CD4-positive, alpha-beta T cell (primary cell): ENCODE measurements around the gene DPEP2NB. TPM values are rescaled to one million over a fixed set of nuclear protein-coding genes. Genes with fewer than 3 reads are reported as not detected.
"Not testable (repeated sequence)": the region's sequence is repeated elsewhere in the genome, so short reads cannot be mapped to it uniquely, and the experiment has no call there.

Experiments
- ATAC-seq: fragments of 200-7000 bp; cut with Tn5 transposase; one replicate; pipeline ENCODE4 v1.10.0; 2022; ENCODE audit warnings: mild to moderate bottlenecking; ENCODE audit not compliant: poor library complexity
- CTCF ChIA-PET: fragments of 350-600 bp; sonication (Branson Sonifier 250); formaldehyde crosslinking; loops from one replicate; lab custom pipeline; 2021; ENCODE audit warnings: antibody characterized with exemption, inconsistent platforms; lab: Charles Lee
- POLR2A ChIA-PET: fragments of 350-600 bp; sonication (Branson Sonifier 250); formaldehyde crosslinking; loops from one replicate; lab custom pipeline; 2021; ENCODE audit warnings: antibody characterized with exemption, inconsistent platforms; lab: Charles Lee
- DNase-seq, 14 experiments: peaks; one replicate each; pipeline ENCODE4 v3.0.0-alpha.2; 2013 to 2020; ENCODE audit warnings: mixed read lengths in 2 of 14
- H3K27ac ChIP-seq, 2 donors: one replicate each; pipeline versions ENCODE4 v1.5.1 to v1.7.0; 2013; ENCODE audit warnings: low read length in 2 of 2, low read depth in 1 of 2, mild to moderate bottlenecking in 1 of 2
- H3K27me3 ChIP-seq, 2 experiments: 1 replicate in 1 of 2; 2 replicates in 1 of 2; pipeline versions ENCODE4 v1.6.1 to v1.7.0; 2013; ENCODE audit warnings: low read length in 2 of 2, control low read depth in 1 of 2, mild to moderate bottlenecking in 1 of 2, moderate library complexity in 1 of 2; ENCODE audit not compliant: insufficient read depth in 2 of 2, control insufficient read depth in 1 of 2
- H3K36me3 ChIP-seq: one replicate; pipeline ENCODE4 v1.6.1; 2013; ENCODE audit warnings: low read length, control low read depth; ENCODE audit not compliant: insufficient read depth
- H3K4me1 ChIP-seq: one replicate; pipeline ENCODE4 v1.6.1; 2013; ENCODE audit warnings: low read length, control low read depth; ENCODE audit not compliant: insufficient read depth
- H3K4me3 ChIP-seq: one replicate; pipeline ENCODE4 v1.5.1; 2013; ENCODE audit warnings: mild to moderate bottlenecking, low read length, moderate library complexity
- H3K9me3 ChIP-seq, 2 experiments: 1 replicate in 1 of 2; 2 replicates in 1 of 2; pipeline versions ENCODE4 v1.6.1 to v1.7.0; 2013; ENCODE audit warnings: low read length in 2 of 2, mild to moderate bottlenecking in 2 of 2, control low read depth in 1 of 2, moderate library complexity in 1 of 2; ENCODE audit not compliant: control insufficient read depth in 1 of 2, insufficient read depth in 1 of 2
- H3K27ac Mint-ChIP-seq: one replicate; pipeline ENCODE4 v1.8.0; 2020; ENCODE audit warnings: mixed read lengths
- H3K27me3 Mint-ChIP-seq: one replicate; pipeline ENCODE4 v1.8.0; 2021; ENCODE audit warnings: mixed read lengths
- H3K36me3 Mint-ChIP-seq: one replicate; pipeline ENCODE4 v1.8.0; 2021; ENCODE audit warnings: low read depth, mixed read lengths
- H3K4me1 Mint-ChIP-seq: one replicate; pipeline ENCODE4 v1.8.0; 2021; ENCODE audit warnings: low read depth, mixed read lengths
- H3K4me3 Mint-ChIP-seq: one replicate; pipeline ENCODE4 v1.8.0; 2020; ENCODE audit warnings: mild to moderate bottlenecking, mixed read lengths
- H3K9me3 Mint-ChIP-seq: one replicate; pipeline ENCODE4 v1.8.0; 2020; ENCODE audit warnings: mixed read lengths
- CTCF ChIP-seq: fragments of 200-600 bp; IDR thresholded peaks from one replicate; pipeline ENCODE4 v1.8.0; 2022; ENCODE audit warnings: antibody characterized with exemption, mild to moderate bottlenecking
- intact Hi-C, 2 experiments: fragments of 100-400 bp; cut with DNase I in 1 of 2; cut with micrococcal nuclease in 1 of 2; formaldehyde crosslinking; loops; one replicate each; pipeline versions ENCODE4 v1.15.1 to v1.9.0; 2023 to 2025; cut with DNase I, micrococcal nuclease
- total RNA-seq, 174 experiments: library from RNA in 2 of 174; stranded (reverse) in 2 of 174; gene quantifications; one replicate each; pipeline ENCODE4 v1.2.3 and lab custom pipeline; 2021 to 2026

Gene DPEP2NB
- total RNA-seq, 2 experiments from 2014 or later, result not detected

GRCh38 chr16:67975321-67976105 lies 40.2 kb downstream of the DPEP2NB start:
- intact Hi-C loops, result no loop called here
- ChIA-PET POLR2A (no interaction called here), CTCF (no interaction called here)
- no peak overlapping the region for H3K4me3 Mint-ChIP-seq
- H3K36me3 Mint-ChIP-seq, result no peaks in the 10 kb centered on the region
- H3K4me1 Mint-ChIP-seq, result no peaks in the 10 kb centered on the region
- H3K27me3 Mint-ChIP-seq, result no peaks in the 10 kb centered on the region
- Histone ChIP-seq H3K27ac (no peak overlapping the region), H3K27me3 (no peaks in the 10 kb centered on the region), H3K36me3 (no peaks in the 10 kb centered on the region), H3K4me1 (no peaks in the 10 kb centered on the region), H3K9me3 (no peaks in the 10 kb centered on the region), H3K4me3 (no peak overlapping the region)
- H3K9me3 Mint-ChIP-seq, result no peaks in the 10 kb centered on the region
- no peak for TF ChIP-seq CTCF
- H3K27ac Mint-ChIP-seq, result no peak overlapping the region
- DNase-seq, result no peak
- no peak for ATAC-seq

- ChIA-PET POLR2A (interaction anchor here (0.8 kb wide), 1 partner anchor 11 kb away, joined by 3 read pairs; no protein-coding TSS in a partner anchor), CTCF (interaction anchor here (0.7 kb wide), 1 partner anchor 83 kb away, joined by 3 read pairs; no protein-coding TSS in a partner anchor)
- H3K4me1 Mint-ChIP-seq, result peaks cover 12% of the 10 kb centered on the region
- H3K27ac ChIP-seq, H3K27ac Mint-ChIP-seq, H3K9me3 Mint-ChIP-seq, ATAC-seq, H3K4me3 Mint-ChIP-seq, H3K36me3 Mint-ChIP-seq, H3K4me3 ChIP-seq, H3K9me3 ChIP-seq, H3K27me3 Mint-ChIP-seq, intact Hi-C loops, H3K27me3 ChIP-seq, DNase-seq, H3K36me3 ChIP-seq: not testable (repeated sequence)
- peaks cover 15% of the 10 kb centered on the region for H3K4me1 ChIP-seq
These were observed 43.4 kb downstream of the DPEP2NB start for GRCh38 chr16:67972285-67972684.

GRCh38 chr16:67971111-67971510 lies 44.6 kb downstream of the DPEP2NB start:
- TF ChIP-seq CTCF, result no peak
- no peak overlapping the region for H3K27ac Mint-ChIP-seq
- peaks cover 24% of the 10 kb centered on the region for H3K4me1 Mint-ChIP-seq
- POLR2A ChIA-PET, result interaction anchor here (1.6 to 4.9 kb wide), 2 partner anchors 11 to 35 kb away, joined by 3 to 36 read pairs; partner anchors contain the start of gene PSMB10
- H3K36me3 ChIP-seq, result no peaks in the 10 kb centered on the region
- H3K4me3 ChIP-seq, result no peak overlapping the region
- H3K27me3 Mint-ChIP-seq, result no peaks in the 10 kb centered on the region
- DNase-seq, result no peak
- no peaks in the 10 kb centered on the region for H3K27me3 ChIP-seq
- intact Hi-C loops, result no loop called here
- CTCF ChIA-PET, result no interaction called here
- ATAC-seq, result no peak
- H3K9me3 Mint-ChIP-seq, result no peaks in the 10 kb centered on the region
- H3K9me3 ChIP-seq, result no peaks in the 10 kb centered on the region
- H3K4me1 ChIP-seq, result peaks cover 25% of the 10 kb centered on the region
- no peak overlapping the region for H3K27ac ChIP-seq
- peaks cover 5% of the 10 kb centered on the region for H3K36me3 Mint-ChIP-seq
- peak overlapping the region; percentile 71 for H3K4me3 Mint-ChIP-seq
